AG04450 (cell line): ENCODE measurements around the gene HOXA7. TPM values are rescaled to one million over a fixed set of nuclear protein-coding genes. Genes with fewer than 3 reads are reported as not detected.

Source experiments
- CTCF ChIA-PET: fragments of 300-600, 350-600 bp; formaldehyde crosslinking; extraction: SDS; loops from one replicate; lab custom pipeline; 2022; ENCODE audit warnings: antibody characterized with exemption, inconsistent platforms; lab: Charles Lee
- POLR2A ChIA-PET: fragments of 350-600 bp; formaldehyde crosslinking; extraction: SDS; loops from one replicate; lab custom pipeline; 2021; ENCODE audit warnings: antibody characterized with exemption, inconsistent platforms; lab: Yijun Ruan, JAX
- DNase-seq: peaks from one replicate; pipeline ENCODE4 v3.0.0-alpha.2; 2011; ENCODE audit warnings: low read depth, low spot score
- H3K27ac ChIP-seq: one replicate; pipeline ENCODE4 v1.5.1; 2012; ENCODE audit warnings: low read depth, low read length, control low read depth
- H3K27me3 ChIP-seq: one replicate; pipeline ENCODE4 v1.6.0; 2012; ENCODE audit warnings: low read length; ENCODE audit not compliant: control insufficient read depth, insufficient read depth
- H3K4me3 ChIP-seq: 2 replicates; pipeline ENCODE4 v1.5.1; 2011; ENCODE audit warnings: mild to moderate bottlenecking, low read depth, low read length, control low read depth
- H3K9me3 ChIP-seq: 2 replicates; pipeline ENCODE4 v1.5.1; 2012; ENCODE audit warnings: low read length; ENCODE audit not compliant: control insufficient read depth, insufficient read depth
- CTCF ChIP-seq: IDR thresholded peaks from 2 replicates; pipeline ENCODE4 v1.5.1; 2011; ENCODE audit warnings: low read depth, low read length, control low read depth, inconsistent platforms
- polyA plus RNA-seq: library from polyadenylated mRNA; depleted of rRNA; stranded (reverse); fragments of >200 nt; gene quantifications from 2 replicates; pipeline ENCODE4 v1.2.3, GENCODE V29; 2011

The HOXA7 gene
- polyA plus RNA-seq, 1 experiment, result 5.3 TPM

GRCh38 chr7:27154369-27154768 is 2.1 kb downstream of the HOXA7 start:
- Histone ChIP-seq H3K9me3 (peaks cover 12% of the 10 kb centered on the region; the same call in 1 of the 2 replicates), H3K27ac (no peak overlapping the region), H3K27me3 (peaks cover 6% of the 10 kb centered on the region), H3K4me3 (no peak overlapping the region)
- TF ChIP-seq CTCF, result no peak
- ChIA-PET POLR2A (no interaction called here), CTCF (interaction anchor here (0.9 to 2.7 kb wide), 4 partner anchors 9 to 1261 kb away, joined by 3 to 12 read pairs (median 6); partner anchors contain the start of gene HOXA5)
- no peak for DNase-seq

GRCh38 chr7:27153526-27153925 is 2.9 kb downstream of the HOXA7 start:
- Histone ChIP-seq H3K27me3 (peaks cover 6% of the 10 kb centered on the region), H3K27ac (no peak overlapping the region), H3K4me3 (no peak overlapping the region), H3K9me3 (peaks cover 11% of the 10 kb centered on the region; the same call in 1 of the 2 replicates)
- no peak for TF ChIP-seq CTCF
- no peak for DNase-seq
- CTCF ChIA-PET, result interaction anchor here (0.6 to 2.7 kb wide), 4 partner anchors 10 to 1623 kb away, joined by 3 to 12 read pairs (median 5); partner anchors contain the start of gene HOXA5
- POLR2A ChIA-PET, result no interaction called here

GRCh38 chr7:27152816-27153442 is 3.5 kb downstream of the HOXA7 start:
- peaks cover 6% of the 10 kb centered on the region; the same call in 1 of the 2 replicates for H3K9me3 ChIP-seq
- ChIA-PET POLR2A (interaction anchor here (0.7 to 1.2 kb wide), 6 partner anchors 9 to 1296 kb away, joined by 3 to 10 read pairs (median 5); partner anchors contain the start of genes HOXA1 and HOXA5), CTCF (interaction anchor here (0.7 to 2.7 kb wide), 6 partner anchors 8 to 783 kb away, joined by 3 to 12 read pairs (median 4); partner anchors contain the start of gene HOXA5)
- DNase-seq, result no peak
- H3K4me3 ChIP-seq, result peak overlapping the region; percentile 73
- TF ChIP-seq CTCF, result no peak
- H3K27me3 ChIP-seq, result peaks cover 6% of the 10 kb centered on the region
- peak overlapping the region; percentile 69 for H3K27ac ChIP-seq

- POLR2A ChIA-PET, result interaction anchor here (0.7 to 1.2 kb wide), 6 partner anchors 9 to 1296 kb away, joined by 3 to 10 read pairs (median 5); partner anchors contain the start of genes HOXA1 and HOXA5
- no peak for DNase-seq
- Histone ChIP-seq H3K27me3 (peaks cover 6% of the 10 kb centered on the region), H3K4me3 (peak within 1 kb of the TSS; percentile 73), H3K9me3 (peaks cover 2% of the 10 kb centered on the region; the same call in 1 of the 2 replicates), H3K27ac (peak within 1 kb of the TSS; percentile 69)
- TF ChIP-seq CTCF, result no peak
- CTCF ChIA-PET, result interaction anchor here (0.7 to 2.7 kb wide), 10 partner anchors 8 to 782 kb away, joined by 3 to 12 read pairs (median 4); partner anchors contain the start of gene HOXA5
These were observed 4.3 kb downstream of the HOXA7 start, which contains the start of gene HOXA3 for GRCh38 chr7:27151931-27152815. Gene HOXA3, minus strand, starts transcription at chr7:27152583. Its CDS starts 41,943 bp downstream, at chr7:27110640.
